H1 (cell line): ENCODE results near the gene LCNL1. TPM values are rescaled to one million over a fixed set of nuclear protein-coding genes. Genes with fewer than 3 reads are reported as not detected.

Source experiments
- CTCF ChIA-PET: fragments of 300-600 bp; sonication (Branson Sonifier 250); formaldehyde crosslinking; loops from one replicate; lab custom pipeline; 2021; ENCODE audit not compliant: partially characterized antibody; lab: Charles Lee
- POLR2A ChIA-PET: fragments of 300-600 bp; sonication (Branson Sonifier 250); formaldehyde crosslinking; loops from one replicate; lab custom pipeline; 2021; ENCODE audit warnings: inconsistent platforms; ENCODE audit not compliant: partially characterized antibody; lab: Charles Lee
- DNase-seq, 2 experiments: peaks; one replicate each; pipeline versions ENCODE4 v3.0.0 to v3.0.0-alpha.2; 2010 to 2022; ENCODE audit warnings: low spot score in 2 of 2, low read depth in 1 of 2, mixed read lengths in 1 of 2
- FAIRE-seq: peaks from 2 replicates; lab custom pipeline; 2011; peaks lifted over from hg19 to GRCh38; lab: Jason Lieb, UNC
- H2AFZ ChIP-seq: 2 replicates; pipeline ENCODE4 v1.8.1; 2012; ENCODE audit warnings: low read length, inconsistent platforms
- H2AK5ac ChIP-seq: 2 replicates; pipeline ENCODE4 v1.6.1; 2013; ENCODE audit warnings: low read depth, low read length
- H2BK120ac ChIP-seq: replicated peaks from 2 replicates; pipeline ENCODE3; 2013; ENCODE audit warnings: low read depth, low read length, inconsistent platforms
- H2BK12ac ChIP-seq: 2 replicates; pipeline ENCODE4 v1.6.1; 2013; ENCODE audit warnings: low read depth, low read length
- H2BK15ac ChIP-seq: 2 replicates; pipeline ENCODE4 v1.6.1; 2013; ENCODE audit warnings: low read length
- H2BK20ac ChIP-seq: 2 replicates; pipeline ENCODE4 v1.6.1; 2013; ENCODE audit warnings: low read length
- H2BK5ac ChIP-seq: 2 replicates; pipeline ENCODE4 v1.6.1; 2013; ENCODE audit warnings: low read depth, low read length
- H3K14ac ChIP-seq: 2 replicates; pipeline ENCODE4 v1.6.1; 2013; ENCODE audit warnings: inconsistent platforms; ENCODE audit not compliant: insufficient read length
- H3K18ac ChIP-seq: 2 replicates; pipeline ENCODE4 v1.6.1; 2013; ENCODE audit warnings: low read length; ENCODE audit errors: extremely low read depth
- H3K23ac ChIP-seq: 2 replicates; pipeline ENCODE4 v1.6.1; 2013; ENCODE audit warnings: inconsistent platforms; ENCODE audit not compliant: insufficient read length
- H3K23me2 ChIP-seq: 2 replicates; pipeline ENCODE4 v1.6.1; 2013; ENCODE audit warnings: low read depth, low read length
- H3K27ac ChIP-seq: 2 replicates; pipeline ENCODE4 v1.6.1; 2011; ENCODE audit warnings: low read depth, low read length, inconsistent platforms
- H3K27me3 ChIP-seq, 4 experiments: replicated peaks in 1 of 4; 1 replicate in 1 of 4; 2 replicates in 3 of 4; pipeline versions ENCODE4 v1.6.1 to v1.8.1; 2011 to 2013; ENCODE audit warnings: low read length in 3 of 4, mild to moderate bottlenecking in 3 of 4, inconsistent platforms in 2 of 4, mixed read lengths in 2 of 4, moderate library complexity in 1 of 4; ENCODE audit not compliant: control insufficient read depth in 3 of 4, insufficient read depth in 3 of 4; ENCODE audit errors: extremely low read depth in 1 of 4
- H3K36me3 ChIP-seq, 4 experiments: 2 replicates each; pipeline versions ENCODE4 v1.6.1 to v1.8.1; 2011 to 2013; ENCODE audit warnings: mild to moderate bottlenecking in 4 of 4, low read length in 3 of 4, moderate library complexity in 2 of 4, control low read depth in 1 of 4, inconsistent platforms in 1 of 4; ENCODE audit not compliant: insufficient read depth in 4 of 4, control insufficient read depth in 2 of 4
- H3K4ac ChIP-seq: replicated peaks from 2 replicates; pipeline ENCODE3; 2013; ENCODE audit warnings: low read length, low read depth, mixed read lengths, inconsistent platforms; ENCODE audit not compliant: insufficient read length
- H3K4me1 ChIP-seq, 4 experiments: replicated peaks in 1 of 4; 1 replicate in 1 of 4; 2 replicates in 3 of 4; pipeline versions ENCODE4 v1.6.1 to v1.8.1; 2011 to 2013; ENCODE audit warnings: low read length in 3 of 4, inconsistent platforms in 2 of 4, mixed read lengths in 1 of 4; ENCODE audit not compliant: insufficient read depth in 4 of 4, control insufficient read depth in 3 of 4
- H3K4me2 ChIP-seq, 2 experiments: 2 replicates each; pipeline versions ENCODE4 v1.6.1 to v1.8.1; 2011 to 2013; ENCODE audit warnings: low read depth in 2 of 2, low read length in 2 of 2, control low read depth in 1 of 2, inconsistent platforms in 1 of 2, mild to moderate bottlenecking in 1 of 2; ENCODE audit not compliant: insufficient read depth in 1 of 2
- H3K4me3 ChIP-seq, 4 experiments: fragments of 200-600, 300-600 bp in 1 of 4; sonication (generic), shearing (Covaris generic), sonication (Bioruptor Twin) in 1 of 4; 2 replicates each; pipeline versions ENCODE4 v1.5.1 to v1.8.1; 2011 to 2016; ENCODE audit warnings: low read length in 4 of 4, low read depth in 3 of 4, control low read depth in 2 of 4, inconsistent platforms in 2 of 4, mild to moderate bottlenecking in 2 of 4, mixed read lengths in 1 of 4, moderate library complexity in 1 of 4; ENCODE audit not compliant: insufficient read depth in 2 of 4; ENCODE audit errors: extremely low read depth in 1 of 4
- H3K56ac ChIP-seq: replicated peaks from 2 replicates; pipeline ENCODE3; 2013; ENCODE audit warnings: low read depth, mild to moderate bottlenecking, mixed read lengths, low read length, inconsistent platforms; ENCODE audit not compliant: insufficient read length
- H3K79me1 ChIP-seq: 2 replicates; pipeline ENCODE4 v1.6.1; 2013; ENCODE audit warnings: low read depth, low read length, control low read depth
- H3K79me2 ChIP-seq, 2 experiments: 2 replicates each; pipeline versions ENCODE4 v1.6.1 to v1.8.1; 2012 to 2013; ENCODE audit warnings: low read length in 2 of 2, mild to moderate bottlenecking in 2 of 2, inconsistent platforms in 1 of 2; ENCODE audit not compliant: insufficient read depth in 2 of 2, control insufficient read depth in 1 of 2
- H3K9ac ChIP-seq, 4 experiments: replicated peaks in 1 of 4; 1 replicate in 1 of 4; 2 replicates in 3 of 4; pipeline versions ENCODE4 v1.6.1 to v1.8.1; 2011 to 2013; ENCODE audit warnings: low read depth in 3 of 4, low read length in 3 of 4, control low read depth in 2 of 4, mild to moderate bottlenecking in 2 of 4, moderate library complexity in 2 of 4, inconsistent platforms in 1 of 4; ENCODE audit errors: extremely low read depth in 1 of 4
- H3K9me3 ChIP-seq, 2 experiments: 2 replicates each; pipeline versions ENCODE4 v1.6.1 to v1.8.1; 2012 to 2013; ENCODE audit warnings: mild to moderate bottlenecking in 2 of 2, moderate library complexity in 2 of 2, control low read depth in 1 of 2, inconsistent platforms in 1 of 2, low read depth in 1 of 2, low read length in 1 of 2, mixed read lengths in 1 of 2; ENCODE audit not compliant: insufficient read depth in 2 of 2
- H4K20me1 ChIP-seq, 2 experiments: replicated peaks in 1 of 2; 2 replicates each; pipeline versions ENCODE3 to v1.8.1; 2011 to 2013; ENCODE audit warnings: inconsistent platforms in 2 of 2, low read length in 2 of 2, mild to moderate bottlenecking in 1 of 2; ENCODE audit not compliant: insufficient read depth in 2 of 2, control insufficient read depth in 1 of 2
- H4K5ac ChIP-seq: 2 replicates; pipeline ENCODE4 v1.6.1; 2013; ENCODE audit warnings: low read length, low read depth, mixed read lengths, inconsistent platforms; ENCODE audit not compliant: insufficient read length
- H4K8ac ChIP-seq: 2 replicates; pipeline ENCODE4 v1.8.0; 2013; ENCODE audit warnings: mild to moderate bottlenecking, moderate library complexity, low read length, inconsistent platforms; ENCODE audit not compliant: insufficient read depth; ENCODE audit errors: extremely low read depth
- H4K91ac ChIP-seq: replicated peaks from 2 replicates; pipeline ENCODE3; 2013; ENCODE audit warnings: low read length, mixed read lengths, inconsistent platforms; ENCODE audit not compliant: insufficient read length
- POU5F1 ChIP-seq: IDR thresholded peaks from 2 replicates; pipeline ENCODE4 v1.6.1; 2011; ENCODE audit warnings: low read depth, mild to moderate bottlenecking, low read length, moderate library complexity
- WGBS, 2 experiments: shearing (Covaris generic) in 1 of 2; methylation state at CpG; one replicate each; pipeline versions ENCODE4 v1.1.6 to v1.1.7; 2013 to 2015; ENCODE audit warnings: low lambda C conversion rate in 2 of 2, mixed read lengths in 2 of 2, inconsistent platforms in 1 of 2, low coverage in 1 of 2, missing lambda C conversion rate in 1 of 2; ENCODE audit not compliant: insufficient replicate concordance in 2 of 2, insufficient coverage in 1 of 2, insufficient read length in 1 of 2; ENCODE audit errors: extremely low coverage in 1 of 2, missing lambda C conversion rate in 1 of 2; 5-methylcytosine and 5-hydroxymethylcytosine counted together
- polyA plus RNA-seq, 7 experiments: library from polyadenylated mRNA; depleted of rRNA in 3 of 7; stranded (reverse) in 5 of 7; unstranded in 2 of 7; fragments of >200 nt in 5 of 7; fragments of 200-250 nt in 2 of 7; gene quantifications; 1 replicate in 5 of 7; 2 replicates in 1 of 7; 4 replicates in 1 of 7; pipeline versions ENCODE4 v1.2.1 to v1.2.3, GENCODE V29; 2011 to 2013; ENCODE audit warnings: missing spikeins in 2 of 7, mixed read lengths in 2 of 7
- total RNA-seq: library from RNA; stranded (reverse); fragmentation: NEBNext Ultra II Directional; extraction: Animal tissue kit (Norgen Biotek cat#: 25700); gene quantifications from 2 replicates; pipeline ENCODE4 v1.2.1, GENCODE V29; 2021

LCNL1 gene
- total and polyA plus RNA-seq, 2 of the 8 experiments (the other 6 are each of a cell fraction or from before 2014, with no cell fraction given): 0.11 TPM; not detected in 1

- no peak overlapping the region for H3K56ac ChIP-seq
- ChIA-PET CTCF (interaction anchor here (1.0 to 2.2 kb wide), 2 partner anchors 91 to 94 kb away, joined by 3 to 4 read pairs; no protein-coding TSS in a partner anchor), POLR2A (interaction anchor here (0.6 kb wide), 2 partner anchors 215 to 453 kb away, joined by 3 read pairs; no protein-coding TSS in a partner anchor)
- no peaks in the 10 kb centered on the region; a peak in 1 of 4 replicates for H3K79me2 ChIP-seq
- H3K4me3 ChIP-seq: no peak overlapping the region
- H3K4ac ChIP-seq: no peak overlapping the region
- no peak overlapping the region for H4K8ac ChIP-seq
- H2BK120ac ChIP-seq: no peak overlapping the region
- TF ChIP-seq POU5F1: no peak
- no peak overlapping the region for H3K9ac ChIP-seq
- 90% methylated on average over 3 of the region's 3 CpGs; no CpG with 5 or more reads in 1 of the 2 experiments for WGBS, 2 experiments
- H3K23ac ChIP-seq: no peak overlapping the region
- H2AFZ ChIP-seq: no peak overlapping the region
- no peak overlapping the region for H3K14ac ChIP-seq
- no peak for DNase-seq
- H4K20me1 ChIP-seq: peaks cover 2 to 14% of the 10 kb centered on the region in 2 experiments
- H2BK5ac ChIP-seq: no peak overlapping the region
- peaks cover 0 to 6% (median 0%) of the 10 kb centered on the region in 4 experiments; a peak in 2 of 7 replicates for H3K4me1 ChIP-seq
- no peaks in the 10 kb centered on the region for H3K23me2 ChIP-seq
- no peaks in the 10 kb centered on the region for H3K27me3 ChIP-seq
- no peak overlapping the region for H2AK5ac ChIP-seq
- no peak overlapping the region for H3K18ac ChIP-seq
- no peaks in the 10 kb centered on the region; the same call in none of the 2 replicates for H3K79me1 ChIP-seq
- FAIRE-seq: no peak
- H2BK20ac ChIP-seq: no peak overlapping the region
- no peak overlapping the region for H4K5ac ChIP-seq
- no peak overlapping the region for H2BK12ac ChIP-seq
- no peak overlapping the region for H3K4me2 ChIP-seq
- H4K91ac ChIP-seq: no peak overlapping the region
- H2BK15ac ChIP-seq: no peak overlapping the region
- no peaks in the 10 kb centered on the region; a peak in 1 of 4 replicates for H3K9me3 ChIP-seq
- H3K36me3 ChIP-seq: peaks cover 0 to 4% (median 0%) of the 10 kb centered on the region in 4 experiments; a peak in 2 of 8 replicates
- H3K27ac ChIP-seq: no peak overlapping the region
Observed at GRCh38 chr9:136934277-136934676, 48.5 kb upstream of the LCNL1 start.
